ENCODE data around the gene CDK14. TPM values are rescaled to one million over a fixed set of nuclear protein-coding genes. Genes with fewer than 3 reads are reported as not detected.

CDK14 gene
- total and polyA plus RNA-seq, 8 donors, result 0.58 to 43.9 (median 12.2) TPM

- intact Hi-C loops (cut with DNase I; ENCODE audit: low total_unique reads), result no loop called here
- H3K9me3 ChIP-seq, result no peaks in the 10 kb centered on the region
- no peak overlapping the region for H3K27ac ChIP-seq
- H3K27me3 ChIP-seq, result no peaks in the 10 kb centered on the region
- no peak overlapping the region for H3K4me3 ChIP-seq
- TF ChIP-seq CTCF (IDR thresholded peaks at IDR 0.05) (no peak), EP300 (IDR thresholded peaks at IDR 0.05) (no peak), POLR2A (IDR thresholded peaks at IDR 0.05) (no peak), POLR2AphosphoS5 (IDR thresholded peaks at IDR 0.05) (no peak)
- H3K36me3 ChIP-seq, result no peaks in the 10 kb centered on the region
- DNase-seq, result peak in 1 of 2 donors; percentile 23
- 76 to 88% (median 85%) methylated on average over 2 of the region's 2 CpGs for WGBS, 5 donors
- peaks cover 0 to 12% (median 0%) of the 10 kb centered on the region in 4 donors for H3K4me1 ChIP-seq
Measured at GRCh38 chr7:90605055-90605454, 8.9 kb downstream of the CDK14 start.

GRCh38 chr7:90607196-90607595 lies 11.1 kb downstream of the CDK14 start:
- no peaks in the 10 kb centered on the region for H3K36me3 ChIP-seq
- intact Hi-C loops (cut with DNase I; ENCODE audit: low total_unique reads), result no loop called here

GRCh38 chr7:90610105-90610504 lies 14.0 kb downstream of the CDK14 start:
- Histone ChIP-seq H3K4me1 (peaks cover 0 to 6% (median 0%) of the 10 kb centered on the region in 4 donors), H3K36me3 (no peaks in the 10 kb centered on the region), H3K4me3 (no peak overlapping the region), H3K27ac (no peak overlapping the region), H3K27me3 (no peaks in the 10 kb centered on the region), H3K9me3 (no peaks in the 10 kb centered on the region)
- TF ChIP-seq POLR2A (IDR thresholded peaks at IDR 0.05) (no peak), EP300 (IDR thresholded peaks at IDR 0.05) (no peak), CTCF (IDR thresholded peaks at IDR 0.05) (no peak), POLR2AphosphoS5 (IDR thresholded peaks at IDR 0.05) (no peak)
- no peak for DNase-seq
- intact Hi-C loops (cut with DNase I; ENCODE audit: low total_unique reads), result no loop called here
- WGBS, 5 donors, result 47 to 67% (median 62%) methylated on average over 4 of the region's 4 CpGs

More at GRCh38 chr7:90607196-90607595, 11.1 kb downstream of the CDK14 start:
- Histone ChIP-seq H3K27me3 (no peaks in the 10 kb centered on the region), H3K4me1 (no peaks in the 10 kb centered on the region), H3K27ac (no peak overlapping the region), H3K9me3 (no peaks in the 10 kb centered on the region), H3K4me3 (no peak overlapping the region)
- peak in 1 of 2 donors; percentile 30 for DNase-seq
- WGBS, 5 donors, result 50 to 100% (median 92%) methylated on average over 1 of the region's 1 CpG
- TF ChIP-seq POLR2A (IDR thresholded peaks at IDR 0.05) (no peak), CTCF (IDR thresholded peaks at IDR 0.05) (no peak), POLR2AphosphoS5 (IDR thresholded peaks at IDR 0.05) (no peak), EP300 (IDR thresholded peaks at IDR 0.05) (no peak)

- Histone ChIP-seq H3K4me1 (peaks cover 0 to 6% (median 0%) of the 10 kb centered on the region in 4 donors), H3K27me3 (no peaks in the 10 kb centered on the region), H3K36me3 (no peaks in the 10 kb centered on the region), H3K4me3 (no peak overlapping the region), H3K27ac (no peak overlapping the region), H3K9me3 (no peaks in the 10 kb centered on the region)
- no peak for DNase-seq
- intact Hi-C loops (cut with DNase I; ENCODE audit: low total_unique reads), result no loop called here
- TF ChIP-seq EP300 (IDR thresholded peaks at IDR 0.05) (no peak), POLR2A (IDR thresholded peaks at IDR 0.05) (no peak), CTCF (IDR thresholded peaks at IDR 0.05) (no peak)
- 65 to 80% (median 79%) methylated on average over 3 of the region's 3 CpGs for WGBS, 5 donors
Measured at GRCh38 chr7:90611115-90611514, 15.0 kb downstream of the CDK14 start.

Measured in stomach (tissue), 9 donors.